ENCODE results near the gene GGN. TPM values are rescaled to one million over a fixed set of nuclear protein-coding genes. Genes with fewer than 3 reads are reported as not detected.
"Not testable (repeated sequence)": the region's sequence is repeated elsewhere in the genome, so short reads cannot be mapped to it uniquely, and the experiment has no call there.

Gene GGN
- total and polyA plus RNA-seq, 4 donors, result 0.28 to 1.9 (median 1.3) TPM; not detected in 1

- Histone ChIP-seq H3K36me3 (ENCODE audit: control insufficient read depth, insufficient read depth, low read length) (no peaks in the 10 kb centered on the region), H3K27ac (ENCODE audit: low read depth, low read length) (no peak overlapping the region), H3K27me3 (ENCODE audit: control insufficient read depth, insufficient read depth, low read length) (peaks cover 29% of the 10 kb centered on the region), H3K4me1 (ENCODE audit: control insufficient read depth, insufficient read depth, low read length) (peaks cover 18% of the 10 kb centered on the region), H3K9me3 (ENCODE audit: control insufficient read depth, insufficient read depth, low read length) (no peaks in the 10 kb centered on the region), H3K4me3 (ENCODE audit: low read depth, low read length) (no peak overlapping the region)
- WGBS (ENCODE audit: insufficient coverage), result 59% methylated on average over 12 of the region's 18 CpGs
- DNase-seq (ENCODE audit: low read depth in 4 of 6, low spot score in 6 of 6), result no peak
These were observed 28.4 kb downstream of the GGN start for GRCh38 chr19:38359242-38360021.

GRCh38 chr19:38358071-38358470 is 29.8 kb downstream of the GGN start:
- WGBS (ENCODE audit: insufficient coverage), result 69% methylated on average over 5 of the region's 5 CpGs
- H3K36me3 ChIP-seq (ENCODE audit: control insufficient read depth, insufficient read depth, low read length), result no peaks in the 10 kb centered on the region
- no peak overlapping the region for H3K4me3 ChIP-seq (ENCODE audit: low read depth, low read length)
- H3K9me3 ChIP-seq (ENCODE audit: control insufficient read depth, insufficient read depth, low read length), result no peaks in the 10 kb centered on the region
- no peak overlapping the region for H3K27ac ChIP-seq (ENCODE audit: low read depth, low read length)
- DNase-seq (ENCODE audit: low read depth in 4 of 6, low spot score in 6 of 6), result no peak
- peaks cover 29% of the 10 kb centered on the region for H3K27me3 ChIP-seq (ENCODE audit: control insufficient read depth, insufficient read depth, low read length)
- peaks cover 18% of the 10 kb centered on the region for H3K4me1 ChIP-seq (ENCODE audit: control insufficient read depth, insufficient read depth, low read length)

- Histone ChIP-seq H3K9me3 (ENCODE audit: control insufficient read depth, insufficient read depth, low read length) (no peaks in the 10 kb centered on the region), H3K4me3 (ENCODE audit: low read depth, low read length) (no peak overlapping the region), H3K27ac (ENCODE audit: low read depth, low read length) (no peak overlapping the region), H3K36me3 (ENCODE audit: control insufficient read depth, insufficient read depth, low read length) (no peaks in the 10 kb centered on the region), H3K27me3 (ENCODE audit: control insufficient read depth, insufficient read depth, low read length) (peaks cover 16% of the 10 kb centered on the region), H3K4me1 (ENCODE audit: control insufficient read depth, insufficient read depth, low read length) (peaks cover under 1% of the 10 kb centered on the region)
- no peak for DNase-seq (ENCODE audit: low read depth in 4 of 6, low spot score in 6 of 6)
- WGBS (ENCODE audit: insufficient coverage), result 75% methylated on average over 9 of the region's 16 CpGs
These were observed 31.8 kb downstream of the GGN start for GRCh38 chr19:38355728-38356725.

- Histone ChIP-seq H3K27ac (ENCODE audit: low read depth, low read length) (no peak overlapping the region), H3K27me3 (ENCODE audit: control insufficient read depth, insufficient read depth, low read length) (peaks cover 3% of the 10 kb centered on the region), H3K4me3 (ENCODE audit: low read depth, low read length) (no peak overlapping the region), H3K9me3 (ENCODE audit: control insufficient read depth, insufficient read depth, low read length) (no peaks in the 10 kb centered on the region), H3K4me1 (ENCODE audit: control insufficient read depth, insufficient read depth, low read length) (no peaks in the 10 kb centered on the region), H3K36me3 (ENCODE audit: control insufficient read depth, insufficient read depth, low read length) (no peaks in the 10 kb centered on the region)
- 58% methylated on average over 7 of the region's 8 CpGs for WGBS (ENCODE audit: insufficient coverage)
- peak in 2 of 6 donors; percentile 35 to 74 for DNase-seq (ENCODE audit: low read depth in 4 of 6, low spot score in 6 of 6)
These were observed 35.2 kb downstream of the GGN start for GRCh38 chr19:38352611-38353010.

GRCh38 chr19:38351865-38352395 is 35.9 kb downstream of the GGN start:
- Histone ChIP-seq H3K36me3 (ENCODE audit: control insufficient read depth, insufficient read depth, low read length) (no peaks in the 10 kb centered on the region), H3K27me3 (ENCODE audit: control insufficient read depth, insufficient read depth, low read length) (peaks cover 3% of the 10 kb centered on the region), H3K9me3 (ENCODE audit: control insufficient read depth, insufficient read depth, low read length) (no peaks in the 10 kb centered on the region), H3K4me3 (ENCODE audit: low read depth, low read length) (no peak overlapping the region), H3K4me1 (ENCODE audit: control insufficient read depth, insufficient read depth, low read length) (no peaks in the 10 kb centered on the region), H3K27ac (ENCODE audit: low read depth, low read length) (no peak overlapping the region)
- WGBS (ENCODE audit: insufficient coverage), result 75% methylated on average over 8 of the region's 9 CpGs
- no peak for DNase-seq (ENCODE audit: low read depth in 4 of 6, low spot score in 6 of 6)

- H3K9me3 ChIP-seq (ENCODE audit: control insufficient read depth, insufficient read depth, low read length), result no peaks in the 10 kb centered on the region
- H3K36me3 ChIP-seq (ENCODE audit: control insufficient read depth, insufficient read depth, low read length), result peaks cover 2% of the 10 kb centered on the region
- no peaks in the 10 kb centered on the region for H3K4me1 ChIP-seq (ENCODE audit: control insufficient read depth, insufficient read depth, low read length)
- DNase-seq (ENCODE audit: low read depth in 4 of 6, low spot score in 6 of 6), result no peak
- no peaks in the 10 kb centered on the region for H3K27me3 ChIP-seq (ENCODE audit: control insufficient read depth, insufficient read depth, low read length)
- H3K27ac ChIP-seq (ENCODE audit: low read depth, low read length), result no peak overlapping the region
- 79% methylated on average over 2 of the region's 3 CpGs for WGBS (ENCODE audit: insufficient coverage)
- no peak overlapping the region for H3K4me3 ChIP-seq (ENCODE audit: low read depth, low read length)
These were observed 37.0 kb downstream of the GGN start for GRCh38 chr19:38350883-38351282.

GRCh38 chr19:38346837-38347236 is 41.0 kb downstream of the GGN start:
- H3K27me3 ChIP-seq (ENCODE audit: control insufficient read depth, insufficient read depth, low read length), result no peaks in the 10 kb centered on the region
- WGBS (ENCODE audit: insufficient coverage), result 57% methylated on average over 1 of the region's 4 CpGs
- no peak overlapping the region for H3K4me3 ChIP-seq (ENCODE audit: low read depth, low read length)
- DNase-seq (ENCODE audit: low read depth in 4 of 6, low spot score in 6 of 6), result no peak
- no peaks in the 10 kb centered on the region for H3K4me1 ChIP-seq (ENCODE audit: control insufficient read depth, insufficient read depth, low read length)
- peaks cover 11% of the 10 kb centered on the region for H3K36me3 ChIP-seq (ENCODE audit: control insufficient read depth, insufficient read depth, low read length)
- no peak overlapping the region for H3K27ac ChIP-seq (ENCODE audit: low read depth, low read length)
- no peaks in the 10 kb centered on the region for H3K9me3 ChIP-seq (ENCODE audit: control insufficient read depth, insufficient read depth, low read length)

GRCh38 chr19:38340927-38341326 is 46.9 kb downstream of the GGN start:
- no peak overlapping the region for H3K27ac ChIP-seq (ENCODE audit: low read depth, low read length)
- H3K4me1 ChIP-seq (ENCODE audit: control insufficient read depth, insufficient read depth, low read length), result peaks cover 9% of the 10 kb centered on the region
- no peaks in the 10 kb centered on the region for H3K27me3 ChIP-seq (ENCODE audit: control insufficient read depth, insufficient read depth, low read length)
- H3K36me3 ChIP-seq (ENCODE audit: control insufficient read depth, insufficient read depth, low read length), result peaks cover 15% of the 10 kb centered on the region
- DNase-seq (ENCODE audit: low read depth in 4 of 6, low spot score in 6 of 6), result no peak
- no peaks in the 10 kb centered on the region for H3K9me3 ChIP-seq (ENCODE audit: control insufficient read depth, insufficient read depth, low read length)
- H3K4me3 ChIP-seq (ENCODE audit: low read depth, low read length), result no peak overlapping the region
- WGBS (ENCODE audit: insufficient coverage), result 98% methylated on average over 2 of the region's 2 CpGs

GRCh38 chr19:38339011-38339410 is 48.8 kb downstream of the GGN start:
- DNase-seq (ENCODE audit: low read depth in 4 of 6, low spot score in 6 of 6); H3K4me3 ChIP-seq (ENCODE audit: low read depth, low read length); H3K27me3 ChIP-seq (ENCODE audit: control insufficient read depth, insufficient read depth, low read length); H3K27ac ChIP-seq (ENCODE audit: low read depth, low read length); H3K9me3 ChIP-seq (ENCODE audit: control insufficient read depth, insufficient read depth, low read length): not testable (repeated sequence)
- Histone ChIP-seq H3K4me1 (ENCODE audit: control insufficient read depth, insufficient read depth, low read length) (peaks cover 14% of the 10 kb centered on the region), H3K36me3 (ENCODE audit: control insufficient read depth, insufficient read depth, low read length) (peaks cover 13% of the 10 kb centered on the region)
- WGBS (ENCODE audit: insufficient coverage), result 25% methylated on average over 3 of the region's 4 CpGs
